Measurements from ENCODE around the gene INO80B. TPM values are rescaled to one million over a fixed set of nuclear protein-coding genes. Genes with fewer than 3 reads are reported as not detected.

INO80B gene
- total and polyA plus RNA-seq, 12 donors = 13.6 to 133 (median 40.0) TPM

DNA sequence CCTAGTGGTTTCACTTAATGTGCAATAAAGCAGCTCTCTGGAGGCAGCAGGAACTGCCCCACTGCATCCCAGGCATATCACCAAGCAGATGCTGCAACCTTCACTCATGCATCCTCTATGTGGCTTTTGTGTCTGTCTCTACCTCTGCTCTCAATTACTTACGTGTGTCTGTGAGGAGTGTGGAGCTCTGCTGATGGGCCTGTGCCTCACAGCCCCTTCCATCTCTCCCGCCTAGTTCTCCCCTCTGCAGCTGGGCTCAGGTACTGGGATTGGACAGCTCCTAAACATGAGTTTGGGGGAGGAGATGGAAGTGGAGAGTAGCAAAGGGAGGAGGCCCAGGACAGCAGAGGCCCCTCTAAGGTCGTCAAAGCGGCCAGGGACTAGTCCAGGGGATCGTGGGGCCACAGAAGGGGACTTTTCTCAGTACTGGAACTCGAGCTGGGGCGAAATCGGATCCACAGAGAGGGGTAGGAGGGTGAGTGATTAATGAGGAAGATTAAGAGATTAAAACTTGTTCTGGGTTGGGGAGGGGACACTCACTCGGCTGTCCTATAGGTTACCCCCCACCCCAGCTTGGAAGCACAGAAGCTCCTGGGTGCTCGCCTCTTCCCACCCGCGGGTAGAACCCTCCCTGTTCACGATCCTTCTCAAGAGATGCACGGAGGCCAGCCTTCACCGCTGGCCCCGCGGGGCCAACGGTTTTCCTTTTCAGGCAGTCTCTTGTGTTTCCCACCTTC lies 46.6 kb downstream of the INO80B start:
- Histone ChIP-seq H3K4me1 (replicated peaks in 1 of 2) (peaks cover 15 to 60% of the 10 kb centered on the region in 2 donors), H3K27me3 (peaks cover 39% of the 10 kb centered on the region), H3K36me3 (replicated peaks in 1 of 2) (peaks cover 0 to 12% of the 10 kb centered on the region in 2 donors), H3K9me3 (replicated peaks in 1 of 3) (no peaks in the 10 kb centered on the region), H3K4me3 (no peak overlapping the region), H3K27ac (no peak overlapping the region)
- TF ChIP-seq, protein P1, sequence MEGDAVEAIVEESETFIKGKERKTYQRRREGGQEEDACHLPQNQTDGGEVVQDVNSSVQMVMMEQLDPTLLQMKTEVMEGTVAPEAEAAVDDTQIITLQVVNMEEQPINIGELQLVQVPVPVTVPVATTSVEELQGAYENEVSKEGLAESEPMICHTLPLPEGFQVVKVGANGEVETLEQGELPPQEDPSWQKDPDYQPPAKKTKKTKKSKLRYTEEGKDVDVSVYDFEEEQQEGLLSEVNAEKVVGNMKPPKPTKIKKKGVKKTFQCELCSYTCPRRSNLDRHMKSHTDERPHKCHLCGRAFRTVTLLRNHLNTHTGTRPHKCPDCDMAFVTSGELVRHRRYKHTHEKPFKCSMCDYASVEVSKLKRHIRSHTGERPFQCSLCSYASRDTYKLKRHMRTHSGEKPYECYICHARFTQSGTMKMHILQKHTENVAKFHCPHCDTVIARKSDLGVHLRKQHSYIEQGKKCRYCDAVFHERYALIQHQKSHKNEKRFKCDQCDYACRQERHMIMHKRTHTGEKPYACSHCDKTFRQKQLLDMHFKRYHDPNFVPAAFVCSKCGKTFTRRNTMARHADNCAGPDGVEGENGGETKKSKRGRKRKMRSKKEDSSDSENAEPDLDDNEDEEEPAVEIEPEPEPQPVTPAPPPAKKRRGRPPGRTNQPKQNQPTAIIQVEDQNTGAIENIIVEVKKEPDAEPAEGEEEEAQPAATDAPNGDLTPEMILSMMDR (IDR thresholded peaks at IDR 0.05) = no peak
- DNase-seq = no peak
- intact Hi-C loops (cut with DNase I) = no loop called here
- WGBS, 4 donors = 78 to 87% (median 79%) methylated on average over 18 of the region's 18 CpGs

DNA sequence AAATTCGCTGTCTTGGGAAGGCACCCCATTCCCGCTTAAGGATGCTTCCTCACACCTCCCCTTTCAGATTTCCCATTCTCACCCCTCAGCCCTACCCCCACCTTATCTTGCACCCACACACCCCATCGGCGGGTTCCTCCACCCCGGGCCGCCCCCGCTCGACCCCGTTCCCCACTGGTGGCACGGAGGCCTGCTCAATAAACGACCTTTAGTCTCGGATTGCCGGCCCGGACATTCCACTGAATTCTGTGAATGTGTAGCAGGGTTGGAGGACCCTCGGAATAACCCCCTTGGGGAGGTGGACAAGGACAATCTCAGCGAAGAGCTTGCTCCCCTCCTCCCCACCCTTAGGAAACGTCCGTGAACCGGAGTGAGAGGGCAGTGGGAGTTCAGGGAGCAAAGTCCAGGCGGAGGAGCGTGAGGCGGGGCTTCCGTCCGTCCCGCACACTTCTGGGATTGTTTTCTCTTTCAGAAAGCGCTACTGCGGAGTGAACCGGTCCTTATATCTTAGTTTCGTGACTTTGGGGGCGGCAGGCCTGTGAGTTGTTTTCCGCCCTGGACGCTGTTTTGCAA lies 47.3 kb downstream of the INO80B start:
- DNase-seq = no peak
- TF ChIP-seq, protein P1 (IDR thresholded peaks at IDR 0.05) = no peak
- no peak for TF ChIP-seq POLR2A (IDR thresholded peaks at IDR 0.05)
- peaks cover 0 to 12% of the 10 kb centered on the region in 2 donors for H3K36me3 ChIP-seq (replicated peaks in 1 of 2)
- peak overlapping the region in 2 of 5 donors; percentile 50 to 83 for H3K27ac ChIP-seq
- H3K9me3 ChIP-seq (replicated peaks in 1 of 3) = no peaks in the 10 kb centered on the region
- 24 to 43% (median 31%) methylated on average over 32 of the region's 32 CpGs for WGBS, 4 donors
- H3K27me3 ChIP-seq = peaks cover 39% of the 10 kb centered on the region
- H3K4me1 ChIP-seq (replicated peaks in 1 of 2) = peaks cover 19 to 65% of the 10 kb centered on the region in 2 donors
- intact Hi-C loops (cut with DNase I) = no loop called here
- H3K4me3 ChIP-seq = peak overlapping the region in 2 of 4 donors; percentile 34 to 68

DNA sequence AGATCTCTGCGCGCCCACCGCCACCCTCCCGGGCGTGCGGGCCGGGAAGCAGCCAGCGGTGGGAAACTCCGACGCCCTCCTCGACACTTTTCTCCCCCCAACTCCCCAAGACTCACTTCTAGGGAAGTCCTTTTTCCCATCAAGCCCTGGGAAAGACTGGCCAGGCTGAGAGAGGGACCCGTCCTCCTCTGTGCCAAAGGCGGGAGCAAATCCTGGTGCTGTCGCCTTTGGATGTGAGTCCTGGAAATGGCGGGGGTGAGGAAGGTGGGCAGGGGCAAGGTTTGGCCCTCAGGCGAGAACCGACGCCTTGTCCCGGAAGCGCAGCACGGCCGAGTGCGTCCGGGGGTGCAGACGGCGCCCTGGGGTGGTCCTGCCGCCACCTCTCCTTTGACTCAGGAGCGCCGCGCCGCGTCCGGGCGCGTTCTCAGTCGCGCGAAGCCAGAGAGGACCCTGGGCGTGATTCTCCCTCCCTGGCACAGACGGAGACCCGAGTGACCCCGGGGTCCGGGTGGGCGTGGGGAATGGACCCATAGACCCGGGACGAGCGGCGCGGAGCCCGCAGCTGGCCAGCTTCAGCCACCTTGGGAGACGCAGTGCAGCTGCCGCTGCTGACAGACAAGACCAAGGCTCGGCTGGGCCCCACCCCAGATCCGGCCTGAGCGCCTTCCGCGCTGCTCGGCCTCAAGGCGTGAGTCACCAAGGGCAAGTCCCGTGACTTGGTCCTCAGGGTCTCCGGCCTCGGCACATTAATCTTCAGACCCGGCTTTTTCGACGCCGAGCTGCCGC lies 48.0 kb downstream of the INO80B start:
- 2 to 13% (median 7%) methylated on average over 25 to 67 of the region's 67 CpGs for WGBS, 4 donors
- DNase-seq = peak; percentile 70 to 86 (median 80)
- H3K4me3 ChIP-seq = peak overlapping the region in 2 of 4 donors; percentile 34 to 68
- H3K27ac ChIP-seq = peak overlapping the region in 3 of 5 donors; percentile 34 to 83 (median 50)
- H3K27me3 ChIP-seq = peaks cover 33% of the 10 kb centered on the region
- no peak for TF ChIP-seq POLR2A (IDR thresholded peaks at IDR 0.05)
- TF ChIP-seq, protein P1 (IDR thresholded peaks at IDR 0.05) = no peak
- intact Hi-C loops (cut with DNase I) = no loop called here
- H3K36me3 ChIP-seq (replicated peaks in 1 of 2) = peaks cover 0 to 12% of the 10 kb centered on the region in 2 donors
- peaks cover 18 to 60% of the 10 kb centered on the region in 2 donors for H3K4me1 ChIP-seq (replicated peaks in 1 of 2)
- no peaks in the 10 kb centered on the region for H3K9me3 ChIP-seq (replicated peaks in 1 of 3)
